Spleen (tissue), 7 donors: ENCODE measurements around the gene OR10H4.
"Not testable (repeated sequence)": the region's sequence is repeated elsewhere in the genome, so short reads cannot be mapped to it uniquely, and the experiment has no call there.

Experiments used
- POLR2A ChIP-seq, 3 donors: fragments of 450-650 bp; IDR thresholded peaks; one replicate each; pipeline ENCODE4 v1.5.1; 2017; ENCODE audit warnings: antibody characterized with exemption in 3 of 3, mild to moderate bottlenecking in 1 of 3
- TF ChIP-seq, protein P1 (sequence below), 11 experiments: fragments of 200-600 bp in 7 of 11; fragments of 450-650 bp in 4 of 11; sonication (generic) in 4 of 11; IDR thresholded peaks in 8 of 11; conservative IDR thresholded peaks in 3 of 11; 1 replicate in 7 of 11; 2 replicates in 4 of 11; pipeline versions ENCODE4 v1.4.0 to v1.8.0; 2016 to 2021; ENCODE audit warnings: antibody characterized with exemption in 11 of 11, inconsistent platforms in 4 of 11, mild to moderate bottlenecking in 1 of 11
- donor health status: DM: no; HTN: no; CAD: no; lungs with moderate emphysema.
- donor health status: DM: no; HTN: no; CAD: no.
- donor health status: DM: no; HTN: no; CAD: no.

DNA sequence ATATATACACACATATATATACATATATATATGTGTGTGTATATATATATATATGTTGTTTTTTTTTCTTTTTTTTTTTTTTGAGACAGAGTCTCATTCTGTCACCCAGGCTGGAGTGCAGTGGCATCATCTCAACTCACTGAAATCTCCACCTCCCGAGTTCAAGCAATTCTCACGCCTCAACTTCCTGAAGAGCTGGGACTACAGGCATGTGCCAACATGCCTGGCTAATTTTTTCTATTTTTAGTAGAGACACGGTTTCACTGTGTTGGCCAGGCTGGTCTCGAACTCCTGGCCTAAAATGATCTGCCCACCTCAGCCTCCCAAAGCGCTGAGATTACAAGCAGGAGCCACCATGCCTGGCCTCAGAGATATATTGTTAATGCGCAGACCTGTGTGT lies 37.0 kb downstream of the OR10H4 start:
- not testable (repeated sequence) for TF ChIP-seq POLR2A (IDR thresholded peaks at IDR 0.05)
- TF ChIP-seq, protein P1, sequence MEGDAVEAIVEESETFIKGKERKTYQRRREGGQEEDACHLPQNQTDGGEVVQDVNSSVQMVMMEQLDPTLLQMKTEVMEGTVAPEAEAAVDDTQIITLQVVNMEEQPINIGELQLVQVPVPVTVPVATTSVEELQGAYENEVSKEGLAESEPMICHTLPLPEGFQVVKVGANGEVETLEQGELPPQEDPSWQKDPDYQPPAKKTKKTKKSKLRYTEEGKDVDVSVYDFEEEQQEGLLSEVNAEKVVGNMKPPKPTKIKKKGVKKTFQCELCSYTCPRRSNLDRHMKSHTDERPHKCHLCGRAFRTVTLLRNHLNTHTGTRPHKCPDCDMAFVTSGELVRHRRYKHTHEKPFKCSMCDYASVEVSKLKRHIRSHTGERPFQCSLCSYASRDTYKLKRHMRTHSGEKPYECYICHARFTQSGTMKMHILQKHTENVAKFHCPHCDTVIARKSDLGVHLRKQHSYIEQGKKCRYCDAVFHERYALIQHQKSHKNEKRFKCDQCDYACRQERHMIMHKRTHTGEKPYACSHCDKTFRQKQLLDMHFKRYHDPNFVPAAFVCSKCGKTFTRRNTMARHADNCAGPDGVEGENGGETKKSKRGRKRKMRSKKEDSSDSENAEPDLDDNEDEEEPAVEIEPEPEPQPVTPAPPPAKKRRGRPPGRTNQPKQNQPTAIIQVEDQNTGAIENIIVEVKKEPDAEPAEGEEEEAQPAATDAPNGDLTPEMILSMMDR (IDR thresholded peaks at IDR 0.05 in 8 of 11, conservative IDR thresholded peaks at IDR 0.05 in 3 of 11), result not testable (repeated sequence)
